Astrocyte (in vitro differentiated cells and primary cell): ENCODE data around the gene CYP46A1. TPM values are rescaled to one million over a fixed set of nuclear protein-coding genes. Genes with fewer than 3 reads are reported as not detected.

Source experiments
- DNase-seq: peaks from one replicate; pipeline ENCODE4 v3.0.0-alpha.2; 2010; ENCODE audit warnings: low read depth
- FAIRE-seq: peaks from 2 replicates; lab custom pipeline; 2011; peaks lifted over from hg19 to GRCh38; lab: Jason Lieb, UNC
- H2AFZ ChIP-seq: 2 replicates; pipeline ENCODE4 v1.6.0; 2012; ENCODE audit warnings: low read depth, low read length, inconsistent platforms
- H3K27ac ChIP-seq: 2 replicates; pipeline ENCODE4 v1.5.1; 2011; ENCODE audit warnings: low read depth, low read length, inconsistent platforms
- H3K27me3 ChIP-seq: 2 replicates; pipeline ENCODE4 v1.6.0; 2011; ENCODE audit warnings: low read length, inconsistent platforms; ENCODE audit not compliant: insufficient read depth
- H3K36me3 ChIP-seq: 2 replicates; pipeline ENCODE4 v1.5.1; 2011; ENCODE audit warnings: low read length, inconsistent platforms; ENCODE audit not compliant: insufficient read depth
- H3K4me1 ChIP-seq: 2 replicates; pipeline ENCODE4 v1.5.1; 2011; ENCODE audit warnings: low read length, inconsistent platforms; ENCODE audit not compliant: insufficient read depth
- H3K4me2 ChIP-seq: 2 replicates; pipeline ENCODE4 v1.6.0; 2012; ENCODE audit warnings: low read length, inconsistent platforms
- H3K4me3 ChIP-seq: 2 replicates; pipeline ENCODE4 v1.5.1; 2011; ENCODE audit warnings: low read depth, mild to moderate bottlenecking, low read length, inconsistent platforms; ENCODE audit not compliant: insufficient read depth
- H3K79me2 ChIP-seq: 2 replicates; pipeline ENCODE4 v1.6.0; 2012; ENCODE audit warnings: mild to moderate bottlenecking, low read length, inconsistent platforms; ENCODE audit not compliant: insufficient read depth
- H3K9ac ChIP-seq: 2 replicates; pipeline ENCODE4 v1.6.0; 2012; ENCODE audit warnings: mild to moderate bottlenecking, low read length, inconsistent platforms
- H3K9me3 ChIP-seq: 2 replicates; pipeline ENCODE4 v1.5.1; 2012; ENCODE audit warnings: low read depth, mild to moderate bottlenecking, low read length, inconsistent platforms; ENCODE audit not compliant: insufficient read depth
- H4K20me1 ChIP-seq: 2 replicates; pipeline ENCODE4 v1.6.0; 2012; ENCODE audit warnings: low read length, inconsistent platforms; ENCODE audit not compliant: insufficient read depth
- H3K27ac Mint-ChIP-seq: one replicate; pipeline ENCODE4 v1.8.0; 2021; ENCODE audit warnings: mild to moderate bottlenecking, mixed read lengths; ENCODE audit not compliant: unreplicated experiment
- H3K27me3 Mint-ChIP-seq: one replicate; pipeline ENCODE4 v1.8.0; 2021; ENCODE audit warnings: low read depth, mixed read lengths; ENCODE audit not compliant: unreplicated experiment
- H3K36me3 Mint-ChIP-seq: one replicate; pipeline ENCODE4 v1.8.0; 2021; ENCODE audit warnings: low read depth, mixed read lengths; ENCODE audit not compliant: unreplicated experiment
- H3K4me1 Mint-ChIP-seq: one replicate; pipeline ENCODE4 v1.8.0; 2021; ENCODE audit warnings: low read depth, mixed read lengths; ENCODE audit not compliant: unreplicated experiment
- H3K4me3 Mint-ChIP-seq: one replicate; pipeline ENCODE4 v1.8.0; 2021; ENCODE audit warnings: mild to moderate bottlenecking, moderate library complexity, mixed read lengths; ENCODE audit not compliant: unreplicated experiment
- H3K9me3 Mint-ChIP-seq: one replicate; pipeline ENCODE4 v1.8.0; 2021; ENCODE audit warnings: mild to moderate bottlenecking, mixed read lengths; ENCODE audit not compliant: unreplicated experiment
- EZH2 ChIP-seq: IDR thresholded peaks from 2 replicates; pipeline ENCODE4 v1.6.1; 2012; ENCODE audit warnings: mild to moderate bottlenecking, low read length, inconsistent platforms; ENCODE audit not compliant: insufficient read depth
- total RNA-seq: library from RNA; stranded (reverse); gene quantifications from 2 replicates; pipeline ENCODE4 v1.2.1, GENCODE V29; 2021
- TF ChIP-seq, protein P1 (sequence below): IDR thresholded peaks from 2 replicates; pipeline ENCODE4 v1.5.1; 2011; ENCODE audit warnings: low read depth, mild to moderate bottlenecking, inconsistent platforms, low read length, moderate library complexity; ENCODE audit not compliant: insufficient read depth

The CYP46A1 gene
- total RNA-seq, 1 donor from 2014 or later, result 0.52 TPM

DNA sequence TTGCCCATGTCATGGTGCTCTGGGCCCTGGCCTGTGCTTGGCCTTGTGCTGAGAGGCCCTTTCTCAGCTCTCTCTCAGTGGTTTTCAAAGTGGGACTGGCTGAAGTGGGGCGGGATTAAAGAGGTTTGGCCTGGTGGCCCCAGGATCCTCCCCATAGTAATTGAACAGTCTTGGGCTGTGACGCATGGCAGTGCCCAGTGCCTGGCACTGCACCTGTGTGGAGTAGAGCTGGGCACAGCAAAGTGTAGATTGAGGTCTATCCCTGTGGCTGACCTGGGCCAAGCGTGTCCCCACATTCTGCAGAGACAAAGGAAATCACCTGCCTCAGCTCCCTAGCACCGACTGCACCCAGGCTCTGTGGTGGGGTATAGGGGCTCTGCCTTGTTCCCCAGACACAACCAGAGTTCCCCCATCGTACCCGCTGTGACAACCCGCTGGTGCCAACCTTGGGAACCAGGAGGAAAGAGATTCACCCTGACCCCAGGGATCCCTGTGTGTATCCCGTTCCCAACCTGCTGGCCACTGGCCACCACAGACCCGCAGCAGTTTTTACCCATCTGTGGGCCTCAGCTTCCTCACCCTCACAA, 9.9 kb upstream of the CYP46A1 start:
- peaks cover 16% of the 10 kb centered on the region for H3K9me3 Mint-ChIP-seq
- Histone ChIP-seq H3K79me2 (no peaks in the 10 kb centered on the region), H3K4me1 (peaks cover 26% of the 10 kb centered on the region), H3K9ac (no peak overlapping the region), H3K36me3 (no peaks in the 10 kb centered on the region), H3K27me3 (no peaks in the 10 kb centered on the region), H4K20me1 (no peaks in the 10 kb centered on the region), H2AFZ (no peak overlapping the region), H3K4me3 (no peak overlapping the region), H3K9me3 (peaks cover 9% of the 10 kb centered on the region), H3K4me2 (no peak overlapping the region), H3K27ac (no peak overlapping the region)
- DNase-seq, result no peak
- no peak overlapping the region for H3K4me3 Mint-ChIP-seq
- no peak overlapping the region for H3K27ac Mint-ChIP-seq
- H3K27me3 Mint-ChIP-seq, result peaks cover 11% of the 10 kb centered on the region
- FAIRE-seq, result no peak
- TF ChIP-seq EZH2, result no peak
- TF ChIP-seq, protein P1, sequence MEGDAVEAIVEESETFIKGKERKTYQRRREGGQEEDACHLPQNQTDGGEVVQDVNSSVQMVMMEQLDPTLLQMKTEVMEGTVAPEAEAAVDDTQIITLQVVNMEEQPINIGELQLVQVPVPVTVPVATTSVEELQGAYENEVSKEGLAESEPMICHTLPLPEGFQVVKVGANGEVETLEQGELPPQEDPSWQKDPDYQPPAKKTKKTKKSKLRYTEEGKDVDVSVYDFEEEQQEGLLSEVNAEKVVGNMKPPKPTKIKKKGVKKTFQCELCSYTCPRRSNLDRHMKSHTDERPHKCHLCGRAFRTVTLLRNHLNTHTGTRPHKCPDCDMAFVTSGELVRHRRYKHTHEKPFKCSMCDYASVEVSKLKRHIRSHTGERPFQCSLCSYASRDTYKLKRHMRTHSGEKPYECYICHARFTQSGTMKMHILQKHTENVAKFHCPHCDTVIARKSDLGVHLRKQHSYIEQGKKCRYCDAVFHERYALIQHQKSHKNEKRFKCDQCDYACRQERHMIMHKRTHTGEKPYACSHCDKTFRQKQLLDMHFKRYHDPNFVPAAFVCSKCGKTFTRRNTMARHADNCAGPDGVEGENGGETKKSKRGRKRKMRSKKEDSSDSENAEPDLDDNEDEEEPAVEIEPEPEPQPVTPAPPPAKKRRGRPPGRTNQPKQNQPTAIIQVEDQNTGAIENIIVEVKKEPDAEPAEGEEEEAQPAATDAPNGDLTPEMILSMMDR, result no peak
- peaks cover 9% of the 10 kb centered on the region for H3K4me1 Mint-ChIP-seq
- H3K36me3 Mint-ChIP-seq, result no peaks in the 10 kb centered on the region

DNA sequence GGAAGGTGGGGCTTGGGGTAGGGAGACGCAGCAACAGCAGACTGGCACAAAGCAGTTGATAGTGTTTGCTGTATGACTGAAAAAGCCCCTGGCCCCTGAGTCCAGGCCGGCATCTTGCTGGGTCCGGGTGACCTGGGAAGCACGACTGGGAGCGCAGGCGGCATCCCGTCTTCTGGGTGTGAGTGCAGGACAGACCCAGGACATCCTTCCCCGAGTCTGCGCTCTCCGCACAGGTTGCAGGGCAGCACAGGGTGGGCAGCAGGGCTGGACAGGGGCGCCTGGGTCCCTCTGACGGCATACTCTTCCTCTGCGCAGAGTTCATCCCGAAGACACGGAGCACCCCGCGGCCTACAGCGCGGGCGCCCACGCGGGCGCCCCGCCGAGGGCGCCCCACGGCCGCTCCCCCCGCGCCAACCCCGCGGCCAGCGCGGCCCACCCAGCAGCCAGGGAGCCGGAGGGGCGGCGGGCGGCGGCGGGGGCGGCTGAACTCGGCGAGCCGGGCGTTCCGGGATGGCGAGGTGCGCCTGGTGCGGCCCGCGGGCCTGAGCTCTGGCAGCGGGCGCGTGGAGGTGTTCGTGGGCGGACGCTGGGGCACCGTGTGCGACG, 9.2 kb upstream of the CYP46A1 start:
- no peaks in the 10 kb centered on the region for H4K20me1 ChIP-seq
- H3K27ac ChIP-seq, result no peak overlapping the region
- no peaks in the 10 kb centered on the region for H3K36me3 ChIP-seq
- no peak overlapping the region for H3K4me2 ChIP-seq
- peaks cover 26% of the 10 kb centered on the region for H3K4me1 ChIP-seq
- DNase-seq, result no peak
- H2AFZ ChIP-seq, result no peak overlapping the region
- TF ChIP-seq EZH2, result no peak
- TF ChIP-seq, protein P1, result no peak
- Mint-ChIP-seq H3K36me3 (no peaks in the 10 kb centered on the region), H3K27ac (no peak overlapping the region), H3K4me3 (no peak overlapping the region), H3K27me3 (peaks cover 9% of the 10 kb centered on the region), H3K4me1 (peaks cover 9% of the 10 kb centered on the region), H3K9me3 (peaks cover 16% of the 10 kb centered on the region)
- no peak for FAIRE-seq
- H3K9me3 ChIP-seq, result peaks cover 9% of the 10 kb centered on the region
- no peaks in the 10 kb centered on the region for H3K79me2 ChIP-seq
- no peak overlapping the region for H3K9ac ChIP-seq
- no peak overlapping the region for H3K4me3 ChIP-seq
- H3K27me3 ChIP-seq, result no peaks in the 10 kb centered on the region

DNA sequence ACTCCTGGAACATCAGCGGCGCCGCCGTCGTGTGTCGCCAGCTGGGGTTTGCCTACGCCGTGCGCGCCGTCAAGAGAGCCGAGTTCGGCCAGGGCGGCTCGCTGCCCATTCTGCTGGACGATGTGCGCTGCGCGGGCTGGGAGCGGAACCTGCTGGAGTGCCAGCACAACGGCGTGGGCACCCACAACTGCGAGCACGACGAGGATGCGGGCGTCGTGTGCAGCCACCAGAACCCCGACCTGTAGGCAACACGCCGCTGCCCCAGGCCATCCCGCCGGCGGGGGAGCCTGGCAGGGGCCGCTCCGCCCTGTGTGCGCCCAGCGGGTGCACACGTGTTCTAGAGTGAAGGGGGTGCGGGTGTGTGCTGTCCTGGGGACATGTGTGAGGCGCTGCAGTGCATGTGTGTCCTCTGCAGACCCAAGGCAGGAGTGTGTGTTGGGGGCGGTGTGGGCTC, 8.7 kb upstream of the CYP46A1 start:
- Mint-ChIP-seq H3K27ac (no peak overlapping the region), H3K4me3 (no peak overlapping the region), H3K9me3 (peaks cover 16% of the 10 kb centered on the region), H3K36me3 (no peaks in the 10 kb centered on the region), H3K27me3 (peaks cover 9% of the 10 kb centered on the region), H3K4me1 (peaks cover 9% of the 10 kb centered on the region)
- Histone ChIP-seq H3K79me2 (no peaks in the 10 kb centered on the region), H3K4me1 (peaks cover 26% of the 10 kb centered on the region), H3K9me3 (peaks cover 9% of the 10 kb centered on the region), H3K4me2 (no peak overlapping the region), H3K27me3 (no peaks in the 10 kb centered on the region), H3K4me3 (no peak overlapping the region), H4K20me1 (no peaks in the 10 kb centered on the region), H2AFZ (no peak overlapping the region), H3K9ac (no peak overlapping the region), H3K36me3 (no peaks in the 10 kb centered on the region), H3K27ac (no peak overlapping the region)
- DNase-seq (no peak), FAIRE-seq (no peak)
- TF ChIP-seq, protein P1, result no peak
- no peak for TF ChIP-seq EZH2
